GM12873 (cell line): ENCODE measurements around the gene RNU6-1.

Experiments
- CTCF ChIP-seq: IDR thresholded peaks from 2 replicates; pipeline ENCODE4 v1.5.1; 2012; ENCODE audit warnings: low read depth, mild to moderate bottlenecking, moderate library complexity, low read length, control low read depth; ENCODE audit not compliant: insufficient read depth; ENCODE audit errors: missing control alignments

Gene RNU6-1

GRCh38 chr15:67836477-67836876, 3.4 kb downstream of the RNU6-1 start:
- TF ChIP-seq CTCF = peak; percentile 68

- no peak for TF ChIP-seq CTCF
These were observed 3.8 kb downstream of the RNU6-1 start for GRCh38 chr15:67836134-67836455.

- no peak for TF ChIP-seq CTCF
These were observed 4.3 kb downstream of the RNU6-1 start for GRCh38 chr15:67835297-67836133.

GRCh38 chr15:67834581-67835296, 5.1 kb downstream of the RNU6-1 start:
- TF ChIP-seq CTCF = no peak

GRCh38 chr15:67833710-67834511, 5.9 kb downstream of the RNU6-1 start:
- TF ChIP-seq CTCF = peak; percentile 51

- no peak for TF ChIP-seq CTCF
These were observed 6.7 kb downstream of the RNU6-1 start for GRCh38 chr15:67832897-67833709.

GRCh38 chr15:67832031-67832551, 7.8 kb downstream of the RNU6-1 start:
- TF ChIP-seq CTCF = peak; percentile 36
